Fibroblast of lung (primary cell): Measurements from ENCODE around the gene JPH3.

Source experiments
- CTCF ChIP-seq, 2 donors: IDR thresholded peaks in 1 of 2; conservative IDR thresholded peaks in 1 of 2; 1 replicate in 1 of 2; 2 replicates in 1 of 2; pipeline ENCODE4 v1.5.1; 2011 to 2012; ENCODE audit warnings: low read length in 2 of 2, control low read depth in 1 of 2, inconsistent platforms in 1 of 2, low read depth in 1 of 2, mild to moderate bottlenecking in 1 of 2
- EZH2 ChIP-seq: IDR thresholded peaks from 2 replicates; pipeline ENCODE4 v1.5.1; 2012; ENCODE audit warnings: low read length, control low read depth, mild to moderate bottlenecking; ENCODE audit errors: missing control alignments

GRCh38 chr16:87562201-87562600 is 40.1 kb upstream of the JPH3 start:
- TF ChIP-seq CTCF (conservative IDR thresholded peaks at IDR 0.05 in 1 of 2, IDR thresholded peaks at IDR 0.05 in 1 of 2; ENCODE audit: low read depth in 1 of 2, low read length in 2 of 2): no peak
- TF ChIP-seq EZH2: no peak
